ENCODE measurements around the gene BUD31. TPM values are rescaled to one million over a fixed set of nuclear protein-coding genes. Genes with fewer than 3 reads are reported as not detected.
A peak's percentile ranks its signal among the peaks of the same experiment; 100 is the strongest.

BUD31 gene
- total RNA-seq, 1 experiment from 2014 or later, result 154 TPM

DNA sequence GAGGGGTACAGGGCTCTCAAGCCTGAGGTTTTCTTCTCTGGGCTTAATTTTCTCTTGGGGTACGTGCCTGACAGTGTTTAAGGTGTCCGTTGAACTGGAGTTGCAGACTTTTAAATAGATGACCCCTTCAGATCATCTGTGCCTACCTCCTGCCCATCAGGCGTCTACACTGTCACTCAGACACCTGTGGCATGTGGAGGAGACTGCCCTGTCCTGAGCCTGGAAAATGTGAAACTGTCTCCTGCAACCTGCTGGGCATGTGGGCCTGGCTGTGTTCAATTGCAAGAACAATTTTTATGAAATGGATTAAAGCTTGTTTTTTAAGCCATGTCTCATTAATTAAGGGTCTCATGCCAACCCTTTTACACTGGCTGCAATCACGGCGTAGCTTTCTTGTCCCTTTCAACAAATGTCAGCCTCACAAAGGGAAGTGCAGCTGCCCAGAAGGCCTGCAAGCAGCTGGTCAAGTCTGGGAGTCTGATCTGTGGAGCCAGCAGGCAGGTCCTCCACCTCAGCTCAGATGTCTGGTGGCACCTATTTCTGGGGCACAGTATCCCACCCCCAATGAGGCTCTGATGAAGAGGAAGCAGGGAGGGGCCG is 48.4 kb downstream of the BUD31 start:
- CTCF ChIA-PET, result no interaction called here
- H4K20me1 ChIP-seq (ENCODE audit: insufficient read depth), result peaks cover 11% of the 10 kb centered on the region; the same call in 1 of the 2 replicates
- H3K36me3 ChIP-seq (ENCODE audit: control insufficient read depth in 1 of 2, insufficient read depth in 2 of 2, low read length in 2 of 2), result peaks cover 29 to 69% of the 10 kb centered on the region in 2 experiments
- ATAC-seq (no peak), DNase-seq (ENCODE audit: low read depth, low spot score) (no peak)
- H3K9me3 ChIP-seq (ENCODE audit: control insufficient read depth in 1 of 2, insufficient read depth in 1 of 2, low read depth in 1 of 2, low read length in 2 of 2), result no peaks in the 10 kb centered on the region
- no TSS peak for BruUV-seq (replicated peaks)
- no peaks in the 10 kb centered on the region for H3K9me2 ChIP-seq (ENCODE audit: insufficient read depth)
- POLR2A ChIA-PET, result no interaction called here
- H3K4me3 ChIP-seq (replicated peaks in 1 of 2; ENCODE audit: low read depth in 1 of 2, low read length in 2 of 2), result no peak overlapping the region
- TF ChIP-seq MAX (IDR thresholded peaks at IDR 0.05) (0 out of 2 replicates have a peak, but pooled peaks have one; percentile 18), JUND (IDR thresholded peaks at IDR 0.05) (no peak)
- no peak overlapping the region for H3K27ac ChIP-seq (ENCODE audit: low read depth, low read length)
- no peak overlapping the region for H3K9ac ChIP-seq (ENCODE audit: low read length)
- H3K79me2 ChIP-seq (ENCODE audit: insufficient read depth, low read length), result peaks cover 61% of the 10 kb centered on the region
- H3K4me1 ChIP-seq (ENCODE audit: control insufficient read depth in 1 of 2, insufficient read depth in 2 of 2, low read length in 2 of 2), result no peaks in the 10 kb centered on the region
- H2AFZ ChIP-seq (ENCODE audit: low read depth, low read length, poor library complexity, severe bottlenecking), result no peak overlapping the region
- H3K27me3 ChIP-seq (ENCODE audit: insufficient read depth, low read length), result no peaks in the 10 kb centered on the region
- RAD21 ChIA-PET (ENCODE audit: low non-redundant PET in 1 of 2, low total read pairs in 2 of 2, uncharacterized antibody in 2 of 2, unreplicated experiment in 2 of 2), result no interaction called here
- intact Hi-C loops (cut with micrococcal nuclease), result no loop called here
- H3K4me2 ChIP-seq (ENCODE audit: low read length), result no peak overlapping the region

DNA sequence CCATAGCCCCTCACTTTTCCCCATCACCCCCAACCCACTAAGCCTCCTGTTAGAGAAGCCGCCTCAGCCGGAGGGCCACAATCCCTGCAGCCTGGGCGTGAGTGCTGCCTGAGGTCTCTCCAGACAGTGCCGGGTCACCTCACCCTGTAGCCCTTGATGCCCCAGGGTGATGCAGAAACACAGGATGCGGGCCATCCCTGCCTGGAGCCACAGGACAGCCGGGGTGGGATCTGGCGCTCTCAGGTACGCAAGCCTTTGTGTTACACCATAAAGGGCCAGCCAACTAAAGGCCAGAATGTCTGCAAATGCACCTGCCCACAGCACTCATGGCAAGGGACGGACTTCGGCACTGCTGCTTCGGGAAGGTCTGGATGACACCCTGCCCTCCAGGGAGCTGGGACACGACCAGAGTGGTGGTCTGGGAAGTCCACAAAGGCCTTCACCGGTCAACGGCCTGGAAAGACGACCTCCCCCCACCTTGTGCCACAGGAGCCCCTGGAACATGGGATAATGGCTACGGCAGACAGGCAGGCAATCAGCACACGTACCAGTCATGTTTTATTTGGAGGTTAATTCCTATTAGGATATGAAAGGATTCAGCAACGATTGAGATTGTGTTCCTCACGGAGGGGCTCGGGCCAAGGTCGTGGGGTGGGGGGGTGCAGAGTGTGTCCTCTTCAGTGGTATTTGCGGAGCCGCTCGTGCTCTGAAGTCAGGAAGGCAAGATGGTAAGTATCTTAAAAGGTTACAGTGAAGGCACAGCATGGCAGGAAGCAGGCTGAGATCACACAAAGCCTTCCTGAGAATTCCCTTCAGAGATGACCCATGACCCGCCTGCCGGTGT is 49.1 kb downstream of the BUD31 start:
- Histone ChIP-seq H3K9me2 (ENCODE audit: insufficient read depth) (no peaks in the 10 kb centered on the region), H3K27me3 (ENCODE audit: insufficient read depth, low read length) (no peaks in the 10 kb centered on the region), H3K4me3 (replicated peaks in 1 of 2; ENCODE audit: low read depth in 1 of 2, low read length in 2 of 2) (no peak overlapping the region), H2AFZ (ENCODE audit: low read depth, low read length, poor library complexity, severe bottlenecking) (no peak overlapping the region), H3K4me2 (ENCODE audit: low read length) (no peak overlapping the region), H3K4me1 (ENCODE audit: control insufficient read depth in 1 of 2, insufficient read depth in 2 of 2, low read length in 2 of 2) (no peaks in the 10 kb centered on the region), H3K27ac (ENCODE audit: low read depth, low read length) (no peak overlapping the region), H4K20me1 (ENCODE audit: insufficient read depth) (peaks cover 11% of the 10 kb centered on the region; the same call in 1 of the 2 replicates), H3K79me2 (ENCODE audit: insufficient read depth, low read length) (peaks cover 69% of the 10 kb centered on the region), H3K36me3 (ENCODE audit: control insufficient read depth in 1 of 2, insufficient read depth in 2 of 2, low read length in 2 of 2) (peaks cover 29 to 70% of the 10 kb centered on the region in 2 experiments), H3K9ac (ENCODE audit: low read length) (no peak overlapping the region), H3K9me3 (ENCODE audit: control insufficient read depth in 1 of 2, insufficient read depth in 1 of 2, low read depth in 1 of 2, low read length in 2 of 2) (no peaks in the 10 kb centered on the region)
- intact Hi-C loops (cut with micrococcal nuclease), result no loop called here
- DNase-seq (ENCODE audit: low read depth, low spot score) (no peak), ATAC-seq (no peak)
- POLR2A ChIA-PET, result no interaction called here
- RAD21 ChIA-PET (ENCODE audit: low non-redundant PET in 1 of 2, low total read pairs in 2 of 2, uncharacterized antibody in 2 of 2, unreplicated experiment in 2 of 2), result no interaction called here
- BruUV-seq (replicated peaks), result no TSS peak
- CTCF ChIA-PET, result interaction anchor here (1.0 kb wide), 1 partner anchor 14 kb away, joined by 5 read pairs; no protein-coding TSS in a partner anchor
- TF ChIP-seq RAD21 (IDR thresholded peaks at IDR 0.05; ENCODE audit: low read depth), result no peak
- no peak for TF ChIP-seq ZNF274 (IDR thresholded peaks at IDR 0.05; ENCODE audit: low read depth, low read length)
- no peak for TF ChIP-seq EGR1 (IDR thresholded peaks at IDR 0.05; ENCODE audit: low read depth)
- TF ChIP-seq SRF (IDR thresholded peaks at IDR 0.05; ENCODE audit: low read depth), result no peak
- TF ChIP-seq, protein P1, sequence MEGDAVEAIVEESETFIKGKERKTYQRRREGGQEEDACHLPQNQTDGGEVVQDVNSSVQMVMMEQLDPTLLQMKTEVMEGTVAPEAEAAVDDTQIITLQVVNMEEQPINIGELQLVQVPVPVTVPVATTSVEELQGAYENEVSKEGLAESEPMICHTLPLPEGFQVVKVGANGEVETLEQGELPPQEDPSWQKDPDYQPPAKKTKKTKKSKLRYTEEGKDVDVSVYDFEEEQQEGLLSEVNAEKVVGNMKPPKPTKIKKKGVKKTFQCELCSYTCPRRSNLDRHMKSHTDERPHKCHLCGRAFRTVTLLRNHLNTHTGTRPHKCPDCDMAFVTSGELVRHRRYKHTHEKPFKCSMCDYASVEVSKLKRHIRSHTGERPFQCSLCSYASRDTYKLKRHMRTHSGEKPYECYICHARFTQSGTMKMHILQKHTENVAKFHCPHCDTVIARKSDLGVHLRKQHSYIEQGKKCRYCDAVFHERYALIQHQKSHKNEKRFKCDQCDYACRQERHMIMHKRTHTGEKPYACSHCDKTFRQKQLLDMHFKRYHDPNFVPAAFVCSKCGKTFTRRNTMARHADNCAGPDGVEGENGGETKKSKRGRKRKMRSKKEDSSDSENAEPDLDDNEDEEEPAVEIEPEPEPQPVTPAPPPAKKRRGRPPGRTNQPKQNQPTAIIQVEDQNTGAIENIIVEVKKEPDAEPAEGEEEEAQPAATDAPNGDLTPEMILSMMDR (IDR thresholded peaks at IDR 0.05 in 2 of 3, conservative IDR thresholded peaks at IDR 0.05 in 1 of 3; ENCODE audit: borderline replicate concordance in 1 of 3, insufficient read depth in 1 of 3, low read depth in 2 of 3, low read length in 2 of 3), result no peak
- no peak for TF ChIP-seq JUND (IDR thresholded peaks at IDR 0.05)
- TF ChIP-seq TCF7L2 (IDR thresholded peaks at IDR 0.05; ENCODE audit: borderline replicate concordance, extremely low read depth, insufficient read depth, insufficient read length), result no peak
- no peak for TF ChIP-seq ELF1 (IDR thresholded peaks at IDR 0.05; ENCODE audit: borderline replicate concordance, low read depth)
- no peak for TF ChIP-seq SP1 (IDR thresholded peaks at IDR 0.05; ENCODE audit: low read depth)
- TF ChIP-seq FOSL1 (IDR thresholded peaks at IDR 0.05; ENCODE audit: low read depth), result no peak
- TF ChIP-seq, protein P2, sequence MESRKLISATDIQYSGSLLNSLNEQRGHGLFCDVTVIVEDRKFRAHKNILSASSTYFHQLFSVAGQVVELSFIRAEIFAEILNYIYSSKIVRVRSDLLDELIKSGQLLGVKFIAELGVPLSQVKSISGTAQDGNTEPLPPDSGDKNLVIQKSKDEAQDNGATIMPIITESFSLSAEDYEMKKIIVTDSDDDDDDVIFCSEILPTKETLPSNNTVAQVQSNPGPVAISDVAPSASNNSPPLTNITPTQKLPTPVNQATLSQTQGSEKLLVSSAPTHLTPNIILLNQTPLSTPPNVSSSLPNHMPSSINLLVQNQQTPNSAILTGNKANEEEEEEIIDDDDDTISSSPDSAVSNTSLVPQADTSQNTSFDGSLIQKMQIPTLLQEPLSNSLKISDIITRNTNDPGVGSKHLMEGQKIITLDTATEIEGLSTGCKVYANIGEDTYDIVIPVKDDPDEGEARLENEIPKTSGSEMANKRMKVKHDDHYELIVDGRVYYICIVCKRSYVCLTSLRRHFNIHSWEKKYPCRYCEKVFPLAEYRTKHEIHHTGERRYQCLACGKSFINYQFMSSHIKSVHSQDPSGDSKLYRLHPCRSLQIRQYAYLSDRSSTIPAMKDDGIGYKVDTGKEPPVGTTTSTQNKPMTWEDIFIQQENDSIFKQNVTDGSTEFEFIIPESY (IDR thresholded peaks at IDR 0.05; ENCODE audit: extremely low read depth, insufficient replicate concordance, low read length), result no peak

Data from HCT116 (cell line).